BLaER1 (cell line): Measurements from ENCODE around the gene KLK10.

Experiments
- H3K27ac ChIP-seq: shearing (Covaris generic); formaldehyde crosslinking; 2 replicates; pipeline ENCODE4 v1.8.1; 2022
- H3K27me3 ChIP-seq: shearing (Covaris generic); formaldehyde crosslinking; 2 replicates; pipeline ENCODE4 v1.8.1; 2022
- H3K36me3 ChIP-seq: shearing (Covaris generic); formaldehyde crosslinking; 2 replicates; pipeline ENCODE4 v1.8.1; 2022
- H3K4me1 ChIP-seq: shearing (Covaris generic); formaldehyde crosslinking; 2 replicates; pipeline ENCODE4 v1.8.1; 2022
- H3K4me2 ChIP-seq: shearing (Covaris generic); formaldehyde crosslinking; 2 replicates; pipeline ENCODE4 v1.8.1; 2022
- H3K4me3 ChIP-seq: shearing (Covaris generic); formaldehyde crosslinking; 2 replicates; pipeline ENCODE4 v1.8.1; 2022
- H3K9ac ChIP-seq: shearing (Covaris generic); formaldehyde crosslinking; 2 replicates; pipeline ENCODE4 v1.8.1; 2022
- H3K9me3 ChIP-seq: shearing (Covaris generic); formaldehyde crosslinking; 2 replicates; pipeline ENCODE4 v1.8.1; 2022
- H4K20me1 ChIP-seq: shearing (Covaris generic); formaldehyde crosslinking; 2 replicates; pipeline ENCODE4 v1.8.1; 2022
- Cebpa-rat ChIP-seq: shearing (Covaris generic); IDR thresholded peaks from 2 replicates; pipeline ENCODE4 v1.8.1; 2022

The KLK10 gene

DNA sequence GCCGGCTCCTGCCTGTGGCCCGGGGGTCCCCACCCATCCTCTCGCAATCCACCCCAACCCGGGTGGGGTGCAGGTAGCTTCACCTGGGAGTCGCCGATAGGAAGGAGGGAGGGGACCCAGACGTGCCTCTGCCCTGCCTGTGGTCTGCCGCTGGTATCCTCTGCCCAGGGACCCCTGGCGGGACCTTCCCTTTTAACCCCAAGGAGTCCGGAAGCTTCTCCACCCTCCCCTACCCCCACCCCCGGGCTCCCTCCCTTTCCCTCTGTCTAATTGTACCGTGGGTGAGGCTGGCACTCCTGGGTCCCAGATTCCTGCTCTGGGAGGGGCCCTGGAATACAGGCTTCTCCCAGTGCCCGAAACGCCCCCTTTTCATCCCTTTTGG, at the start of gene KLK10:
Gene KLK10 (minus strand): TSS at position 166 of the 382 bp plus-strand sequence. CDS start 579 bp downstream, outside the sequence.
- Histone ChIP-seq H3K4me2 (peak within 1 kb of the TSS; percentile 64), H3K36me3 (no peaks in the 10 kb centered on the region), H3K4me1 (peaks cover 15% of the 10 kb centered on the region; the same call in 1 of the 2 replicates), H3K9me3 (no peaks in the 10 kb centered on the region), H3K27ac (no peak within 1 kb of the TSS), H3K4me3 (peak within 1 kb of the TSS; percentile 41), H3K9ac (no peak within 1 kb of the TSS), H3K27me3 (peaks cover 42% of the 10 kb centered on the region), H4K20me1 (no peaks in the 10 kb centered on the region; the same call in 1 of the 2 replicates)
- no peak for TF ChIP-seq Cebpa-rat

- H4K20me1 ChIP-seq: no peaks in the 10 kb centered on the region
- TF ChIP-seq Cebpa-rat: no peak
- H3K4me1 ChIP-seq: no peaks in the 10 kb centered on the region
- no peak overlapping the region for H3K4me3 ChIP-seq
- no peak overlapping the region for H3K9ac ChIP-seq
- no peaks in the 10 kb centered on the region for H3K36me3 ChIP-seq
- H3K4me2 ChIP-seq: no peak overlapping the region
- no peaks in the 10 kb centered on the region for H3K27me3 ChIP-seq
- no peaks in the 10 kb centered on the region for H3K9me3 ChIP-seq
- H3K27ac ChIP-seq: no peak overlapping the region
Measured at GRCh38 chr19:51066393-51067186, 47.1 kb upstream of the KLK10 start.

DNA sequence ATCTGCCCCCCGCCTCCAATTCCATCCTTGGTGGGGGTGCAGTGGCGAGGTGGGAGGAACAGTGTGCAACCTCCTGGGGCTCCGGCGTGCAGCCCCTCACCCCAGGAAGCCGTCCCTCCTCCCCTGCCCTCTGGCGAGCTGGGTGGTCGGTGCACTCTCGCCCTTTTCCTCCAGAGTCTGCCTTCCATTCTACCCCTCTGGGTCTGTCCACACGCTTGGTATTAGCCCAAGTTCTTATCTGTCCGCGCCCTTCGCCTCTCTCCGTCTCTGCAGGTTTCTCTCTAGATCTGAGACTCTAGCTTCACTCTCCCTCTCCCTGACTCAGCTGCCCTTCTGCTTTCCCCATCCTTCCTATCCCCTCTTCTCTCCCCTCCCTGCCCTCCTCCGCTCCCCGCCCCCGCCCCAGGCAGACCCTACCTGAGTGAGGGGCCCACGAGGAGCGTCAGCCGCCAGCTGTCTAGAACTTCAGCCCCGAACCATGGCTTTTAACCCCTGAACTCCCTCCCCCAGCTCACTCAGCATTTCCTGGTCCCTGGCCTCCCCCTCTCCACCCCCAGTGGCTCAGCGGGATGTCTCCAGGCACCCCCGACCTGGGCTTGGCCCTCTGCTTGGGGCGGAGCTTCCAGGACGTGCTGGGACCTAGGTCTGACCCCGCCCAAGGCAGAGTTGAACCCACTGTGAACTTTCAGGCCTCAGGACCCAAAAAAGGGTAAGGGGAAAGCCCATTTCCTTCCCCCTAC, 45.9 kb upstream of the KLK10 start:
- Histone ChIP-seq H3K9me3 (no peaks in the 10 kb centered on the region), H3K9ac (no peak overlapping the region), H3K36me3 (no peaks in the 10 kb centered on the region), H3K27ac (no peak overlapping the region), H3K4me2 (peak overlapping the region; percentile 55), H3K27me3 (no peaks in the 10 kb centered on the region), H4K20me1 (no peaks in the 10 kb centered on the region), H3K4me1 (no peaks in the 10 kb centered on the region), H3K4me3 (peak overlapping the region; percentile 55)
- no peak for TF ChIP-seq Cebpa-rat

DNA sequence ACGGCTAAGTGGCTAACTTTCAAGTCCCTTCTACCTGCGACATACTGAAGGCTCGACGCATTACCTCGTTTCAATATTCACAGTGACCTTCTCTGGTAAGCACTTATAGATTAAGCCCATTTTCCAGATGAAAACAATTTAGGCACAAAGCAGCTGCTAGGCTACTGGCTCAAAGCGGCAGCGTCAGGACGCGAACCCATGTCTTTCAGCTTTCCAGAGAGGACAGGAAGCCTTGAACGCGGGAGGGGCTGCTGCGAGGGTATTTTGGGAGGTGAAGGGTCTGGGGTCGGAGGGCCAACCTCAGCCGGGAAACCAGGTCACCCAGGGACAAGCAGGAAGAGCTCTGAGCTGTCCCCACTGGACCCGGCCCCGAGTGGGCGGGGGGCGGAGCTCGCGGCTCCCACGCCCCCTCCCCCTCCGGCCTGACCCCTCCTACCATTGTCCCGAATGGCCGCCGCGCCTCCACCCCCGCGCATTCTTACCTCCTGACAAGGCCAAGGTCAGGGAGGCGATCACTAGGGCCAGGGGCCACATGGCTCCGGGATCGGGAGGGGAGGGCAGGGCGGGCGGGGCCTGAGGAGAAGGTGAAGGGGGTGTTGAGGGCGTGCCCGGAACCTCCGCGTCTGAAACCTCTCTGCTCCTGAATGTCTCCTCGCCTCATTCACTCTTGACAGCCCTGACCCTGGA, 45.2 kb upstream of the KLK10 start, which contains the start of gene KLK13:
Gene KLK13 (minus strand): TSS at position 559 of the 687 bp plus-strand sequence. CDS start 25 bp downstream, at position 534.
- no peaks in the 10 kb centered on the region for H3K9me3 ChIP-seq
- TF ChIP-seq Cebpa-rat: no peak
- H3K9ac ChIP-seq: no peak within 1 kb of the TSS
- no peaks in the 10 kb centered on the region for H4K20me1 ChIP-seq
- no peaks in the 10 kb centered on the region for H3K4me1 ChIP-seq
- H3K4me2 ChIP-seq: peak within 1 kb of the TSS; percentile 55
- H3K36me3 ChIP-seq: no peaks in the 10 kb centered on the region
- H3K27me3 ChIP-seq: no peaks in the 10 kb centered on the region
- peak within 1 kb of the TSS; percentile 55 for H3K4me3 ChIP-seq
- no peak within 1 kb of the TSS for H3K27ac ChIP-seq

DNA sequence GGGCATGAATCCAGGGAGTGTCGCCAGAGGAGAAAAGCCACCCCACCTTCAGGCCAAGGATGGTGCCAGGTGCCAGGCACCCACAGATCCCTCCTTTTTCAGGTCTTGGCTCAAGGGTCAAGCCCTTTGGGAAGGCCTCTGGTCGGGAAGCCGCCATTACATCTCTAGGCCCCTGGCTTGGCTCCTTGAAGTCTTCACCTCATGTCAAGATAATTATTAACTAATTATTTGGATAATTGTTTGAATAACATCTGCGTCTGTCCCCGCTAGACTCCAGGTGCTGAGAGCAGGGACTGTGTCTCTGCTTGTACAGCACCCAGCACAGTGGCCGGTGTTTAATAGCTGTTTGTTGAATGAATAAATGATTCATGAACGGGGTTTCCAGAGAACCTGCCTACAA, 44.2 kb upstream of the KLK10 start:
- Histone ChIP-seq H3K9ac (no peak overlapping the region), H3K4me3 (no peak overlapping the region), H3K4me2 (no peak overlapping the region), H3K4me1 (no peaks in the 10 kb centered on the region), H3K9me3 (no peaks in the 10 kb centered on the region), H3K27me3 (no peaks in the 10 kb centered on the region), H4K20me1 (no peaks in the 10 kb centered on the region), H3K36me3 (no peaks in the 10 kb centered on the region), H3K27ac (no peak overlapping the region)
- TF ChIP-seq Cebpa-rat: no peak

- H3K27me3 ChIP-seq: no peaks in the 10 kb centered on the region
- no peaks in the 10 kb centered on the region for H3K4me1 ChIP-seq
- no peak overlapping the region for H3K4me2 ChIP-seq
- no peaks in the 10 kb centered on the region for H3K36me3 ChIP-seq
- no peak for TF ChIP-seq Cebpa-rat
- H3K27ac ChIP-seq: no peak overlapping the region
- no peak overlapping the region for H3K9ac ChIP-seq
- no peaks in the 10 kb centered on the region for H4K20me1 ChIP-seq
- no peak overlapping the region for H3K4me3 ChIP-seq
- H3K9me3 ChIP-seq: no peaks in the 10 kb centered on the region
Measured at GRCh38 chr19:51060973-51061372, 41.5 kb upstream of the KLK10 start.

GRCh38 chr19:51060336-51060735, 40.8 kb upstream of the KLK10 start:
- Histone ChIP-seq H3K4me1 (no peaks in the 10 kb centered on the region), H3K4me3 (no peak overlapping the region), H3K9me3 (no peaks in the 10 kb centered on the region), H3K9ac (no peak overlapping the region), H3K27ac (no peak overlapping the region), H4K20me1 (no peaks in the 10 kb centered on the region), H3K4me2 (no peak overlapping the region), H3K27me3 (no peaks in the 10 kb centered on the region), H3K36me3 (no peaks in the 10 kb centered on the region)
- TF ChIP-seq Cebpa-rat: no peak

GRCh38 chr19:51059715-51060114, 40.2 kb upstream of the KLK10 start:
- Histone ChIP-seq H3K36me3 (no peaks in the 10 kb centered on the region), H3K9me3 (no peaks in the 10 kb centered on the region), H4K20me1 (no peaks in the 10 kb centered on the region), H3K4me1 (no peaks in the 10 kb centered on the region), H3K4me2 (no peak overlapping the region), H3K9ac (no peak overlapping the region), H3K27me3 (no peaks in the 10 kb centered on the region), H3K4me3 (no peak overlapping the region), H3K27ac (no peak overlapping the region)
- TF ChIP-seq Cebpa-rat: no peak

DNA sequence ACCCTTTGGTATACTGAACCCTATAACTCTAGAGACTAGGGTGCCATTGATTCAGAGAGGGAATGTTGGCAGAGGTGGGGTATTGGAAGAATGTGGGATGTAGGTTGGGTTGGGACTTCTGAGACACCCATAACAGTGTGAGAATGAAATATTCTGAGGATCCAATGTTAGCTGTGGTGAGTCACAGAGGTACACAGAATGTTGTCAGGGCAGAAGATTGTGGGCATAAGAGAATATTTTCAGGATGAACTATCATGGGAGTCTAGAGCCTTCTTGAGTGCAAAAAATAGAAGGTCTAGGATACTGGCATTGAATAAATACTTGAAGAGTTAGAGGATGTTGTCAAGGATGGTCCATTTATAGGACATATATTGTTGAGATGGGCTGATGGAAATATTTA, 36.4 kb upstream of the KLK10 start:
- no peaks in the 10 kb centered on the region for H3K36me3 ChIP-seq
- H3K4me3 ChIP-seq: no peak overlapping the region
- H3K27ac ChIP-seq: no peak overlapping the region
- no peak for TF ChIP-seq Cebpa-rat
- no peak overlapping the region for H3K9ac ChIP-seq
- no peaks in the 10 kb centered on the region for H3K27me3 ChIP-seq
- no peak overlapping the region for H3K4me2 ChIP-seq
- no peaks in the 10 kb centered on the region for H4K20me1 ChIP-seq
- H3K9me3 ChIP-seq: no peaks in the 10 kb centered on the region
- H3K4me1 ChIP-seq: no peaks in the 10 kb centered on the region

GRCh38 chr19:51047031-51047335, 27.5 kb upstream of the KLK10 start:
- no peak overlapping the region for H3K4me3 ChIP-seq
- no peaks in the 10 kb centered on the region for H3K27me3 ChIP-seq
- no peak for TF ChIP-seq Cebpa-rat
- H4K20me1 ChIP-seq: no peaks in the 10 kb centered on the region
- H3K4me2 ChIP-seq: no peak overlapping the region
- no peak overlapping the region for H3K27ac ChIP-seq
- H3K36me3 ChIP-seq: no peaks in the 10 kb centered on the region
- H3K4me1 ChIP-seq: no peaks in the 10 kb centered on the region
- peaks cover 7% of the 10 kb centered on the region; the same call in 1 of the 2 replicates for H3K9me3 ChIP-seq
- no peak overlapping the region for H3K9ac ChIP-seq
